ENCODE data around the gene PTOV1. TPM values are rescaled to one million over a fixed set of nuclear protein-coding genes. Genes with fewer than 3 reads are reported as not detected.
A peak's percentile ranks its signal among the peaks of the same experiment; 100 is the strongest.

The PTOV1 gene
- total and polyA plus RNA-seq, 12 donors = 67.8 to 220 (median 91.4) TPM

DNA sequence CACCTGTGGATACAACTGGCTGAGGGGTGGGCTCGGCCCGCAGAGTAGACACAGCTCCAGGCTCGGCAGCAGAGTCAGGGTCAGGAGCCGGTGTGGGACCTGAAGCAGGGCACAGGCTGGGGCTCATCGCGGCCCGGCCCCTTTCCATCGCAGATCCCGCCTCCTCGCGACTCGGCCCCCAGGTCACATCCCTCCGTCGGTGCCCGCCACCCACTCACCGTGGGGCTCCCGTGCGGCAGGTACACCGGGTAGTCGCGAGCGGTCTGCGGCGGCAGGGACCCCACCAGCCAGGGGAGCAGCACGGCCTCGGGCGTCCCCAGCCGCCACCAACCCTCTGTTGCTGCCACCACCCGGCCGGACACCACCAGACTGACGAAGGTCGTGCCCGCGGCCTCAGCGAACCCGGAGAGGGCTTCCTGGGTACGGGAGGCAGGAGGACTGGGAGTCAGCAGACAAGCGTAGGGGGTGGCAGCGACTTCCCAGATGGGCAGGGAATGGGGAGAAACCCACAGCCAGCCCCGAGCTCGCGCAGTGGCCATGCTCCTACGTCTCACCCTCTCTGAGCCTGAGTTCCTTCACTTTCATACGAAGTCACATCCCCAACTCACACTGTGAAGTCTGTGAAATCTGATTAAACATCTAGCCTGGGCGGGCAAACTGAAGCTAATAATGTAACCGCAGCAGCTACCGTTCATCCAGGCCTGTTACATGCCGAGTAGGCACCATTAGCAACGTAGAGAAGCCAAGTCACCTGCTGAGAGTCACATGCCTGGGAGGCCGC, 41.6 kb upstream of the PTOV1 start:
- WGBS, 2 donors = 7% methylated on average over 44 to 50 of the region's 50 CpGs
- H3K27ac ChIP-seq = peak overlapping the region; percentile 72 to 89 (median 84)
- H3K27me3 ChIP-seq = no peaks in the 10 kb centered on the region
- H3K9me3 ChIP-seq = no peaks in the 10 kb centered on the region
- TF ChIP-seq CTCF (IDR thresholded peaks at IDR 0.05) = peak in 6 of 9 donors; percentile 6 to 54 (median 36)
- intact Hi-C loops (cut with DNase I) = loop anchor here in 5 of 10 donors (5.0 to 10.0 kb wide), 2 partner anchors 42 to 125 kb away; partner anchors contain the start of genes AP2A1 (in 4 of the 5) and ADM5 (in 1 of the 5)
- peaks cover 0 to 35% (median 9%) of the 10 kb centered on the region in 9 donors for H3K36me3 ChIP-seq
- ATAC-seq (peak; percentile 19 to 59 (median 46)), DNase-seq (peak; percentile 64 to 75)
- peak overlapping the region; percentile 56 to 87 (median 82) for H3K4me3 ChIP-seq
- H3K4me1 ChIP-seq = peaks cover 8 to 42% (median 23%) of the 10 kb centered on the region in 9 donors

DNA sequence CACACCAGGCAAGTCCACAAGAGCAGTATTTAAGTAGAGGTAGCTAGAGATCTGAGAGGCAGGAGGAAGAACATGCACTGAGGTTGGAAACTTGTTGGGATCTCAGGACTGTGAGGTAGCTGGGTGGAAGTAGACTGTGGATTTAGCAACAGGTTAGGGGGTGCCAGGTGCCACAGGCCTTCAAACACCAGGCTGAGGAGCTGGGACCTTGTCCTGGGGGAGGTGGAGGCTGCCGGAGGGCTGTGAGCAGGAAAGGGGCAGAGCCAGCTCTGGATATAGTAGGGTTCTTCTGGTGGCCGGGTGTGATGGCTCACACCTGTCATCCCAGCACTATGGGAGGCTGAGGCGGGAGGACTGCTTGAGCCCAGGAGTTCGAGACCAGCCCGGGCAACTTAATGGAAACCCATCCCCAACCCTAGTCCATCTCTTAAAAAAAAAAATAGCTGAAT, 41.0 kb upstream of the PTOV1 start:
- H3K4me1 ChIP-seq = peaks cover 8 to 43% (median 23%) of the 10 kb centered on the region in 9 donors
- intact Hi-C loops (cut with DNase I) = loop anchor here in 7 of 10 donors (5.0 to 10.0 kb wide), 3 partner anchors 42 to 125 kb away; partner anchors contain the start of genes AP2A1 (in 5 of the 7), PTOV1 (in 3 of the 7) and ADM5 (in 1 of the 7)
- no peaks in the 10 kb centered on the region for H3K27me3 ChIP-seq
- H3K27ac ChIP-seq = peak overlapping the region; percentile 72 to 89 (median 84)
- H3K36me3 ChIP-seq = peaks cover 0 to 29% (median 9%) of the 10 kb centered on the region in 9 donors
- WGBS, 2 donors = 86 to 96% methylated on average over 5 of the region's 5 CpGs
- no peak for TF ChIP-seq CTCF (IDR thresholded peaks at IDR 0.05)
- H3K9me3 ChIP-seq = no peaks in the 10 kb centered on the region
- peak overlapping the region in 9 of 10 donors; percentile 59 to 87 (median 85) for H3K4me3 ChIP-seq
- DNase-seq = no peak
- ATAC-seq = no peak

GRCh38 chr19:49811328-49811727, 39.6 kb upstream of the PTOV1 start:
- ATAC-seq (no peak), DNase-seq (no peak)
- 93 to 94% methylated on average over 6 of the region's 6 CpGs for WGBS, 2 donors
- H3K4me1 ChIP-seq = peaks cover 8 to 43% (median 23%) of the 10 kb centered on the region in 9 donors
- H3K27me3 ChIP-seq = no peaks in the 10 kb centered on the region
- H3K4me3 ChIP-seq = no peak overlapping the region
- no peaks in the 10 kb centered on the region for H3K9me3 ChIP-seq
- H3K36me3 ChIP-seq = peaks cover 0 to 16% (median 2%) of the 10 kb centered on the region in 9 donors
- TF ChIP-seq CTCF (IDR thresholded peaks at IDR 0.05) = no peak
- H3K27ac ChIP-seq = no peak overlapping the region
- intact Hi-C loops (cut with DNase I) = loop anchor here in 4 of 10 donors (5.0 kb wide), 2 partner anchors 41 to 44 kb away; partner anchors contain the start of genes PTOV1 (in 3 of the 4) and AP2A1 (in 1 of the 4)

- DNase-seq (no peak), ATAC-seq (no peak)
- Histone ChIP-seq H3K9me3 (no peaks in the 10 kb centered on the region), H3K36me3 (peaks cover 0 to 5% (median 0%) of the 10 kb centered on the region in 9 donors), H3K4me3 (peak overlapping the region; percentile 42 to 86 (median 64)), H3K4me1 (peaks cover 8 to 49% (median 28%) of the 10 kb centered on the region in 9 donors), H3K27me3 (no peaks in the 10 kb centered on the region), H3K27ac (peak overlapping the region; percentile 79 to 95 (median 88))
- no peak for TF ChIP-seq CTCF (IDR thresholded peaks at IDR 0.05)
- intact Hi-C loops (cut with DNase I) = loop anchor here in 4 of 10 donors (5.0 kb wide), 2 partner anchors 40 to 45 kb away; partner anchors contain the start of genes PTOV1 (in 3 of the 4) and AP2A1 (in 1 of the 4)
- WGBS, 2 donors = 40 to 44% methylated on average over 11 of the region's 11 CpGs
These were observed 38.4 kb upstream of the PTOV1 start for GRCh38 chr19:49812452-49812996.

Data from heart right ventricle (tissue), 16 donors.